UCSD-AML1 (cell line): ENCODE results near the gene OPN4.

ENCODE experiments used
- DNase-seq: peaks from one replicate; lab custom pipeline; 2025; ENCODE audit not compliant: unreplicated experiment; lab: John Stamatoyannopoulos, UW

Gene OPN4

GRCh38 chr10:86661161-86662025 is 7.0 kb downstream of the OPN4 start:
- DNase-seq, result no peak

- DNase-seq, result no peak
Measured at GRCh38 chr10:86662186-86663045, 8.1 kb downstream of the OPN4 start.

GRCh38 chr10:86663046-86663345 is 8.6 kb downstream of the OPN4 start:
- no peak for DNase-seq

- DNase-seq, result no peak
Measured at GRCh38 chr10:86663576-86664339, 9.4 kb downstream of the OPN4 start.

- no peak for DNase-seq
Measured at GRCh38 chr10:86664341-86665217, 10.2 kb downstream of the OPN4 start.

- no peak for DNase-seq
Measured at GRCh38 chr10:86665218-86665607, 10.9 kb downstream of the OPN4 start.

GRCh38 chr10:86665868-86666267 is 11.5 kb downstream of the OPN4 start:
- no peak for DNase-seq

GRCh38 chr10:86666538-86666937 is 12.2 kb downstream of the OPN4 start:
- DNase-seq, result no peak

GRCh38 chr10:86667421-86668181 is 13.3 kb downstream of the OPN4 start:
- DNase-seq, result no peak

- no peak for DNase-seq
Measured at GRCh38 chr10:86668297-86669165, 14.2 kb downstream of the OPN4 start, which contains the start of gene LDB3. LDB3 (plus strand) TSS chr10:86668511; CDS start chr10:86668692, 181 bp downstream.

GRCh38 chr10:86670290-86670811 is 16.0 kb downstream of the OPN4 start:
- DNase-seq, result no peak

- DNase-seq, result no peak
Measured at GRCh38 chr10:86670876-86671275, 16.5 kb downstream of the OPN4 start.

GRCh38 chr10:86671419-86671818 is 17.1 kb downstream of the OPN4 start:
- DNase-seq, result no peak

- DNase-seq, result no peak
Measured at GRCh38 chr10:86671985-86672710, 17.8 kb downstream of the OPN4 start.

GRCh38 chr10:86673216-86673826 is 19.0 kb downstream of the OPN4 start:
- DNase-seq, result no peak

GRCh38 chr10:86673827-86674581 is 19.7 kb downstream of the OPN4 start:
- DNase-seq, result no peak

- no peak for DNase-seq
Measured at GRCh38 chr10:86674912-86675311, 20.6 kb downstream of the OPN4 start.
